Measurements from ENCODE around the gene FBXL13.
"Not testable (repeated sequence)": the region's sequence is repeated elsewhere in the genome, so short reads cannot be mapped to it uniquely, and the experiment has no call there.

FBXL13 gene

DNA sequence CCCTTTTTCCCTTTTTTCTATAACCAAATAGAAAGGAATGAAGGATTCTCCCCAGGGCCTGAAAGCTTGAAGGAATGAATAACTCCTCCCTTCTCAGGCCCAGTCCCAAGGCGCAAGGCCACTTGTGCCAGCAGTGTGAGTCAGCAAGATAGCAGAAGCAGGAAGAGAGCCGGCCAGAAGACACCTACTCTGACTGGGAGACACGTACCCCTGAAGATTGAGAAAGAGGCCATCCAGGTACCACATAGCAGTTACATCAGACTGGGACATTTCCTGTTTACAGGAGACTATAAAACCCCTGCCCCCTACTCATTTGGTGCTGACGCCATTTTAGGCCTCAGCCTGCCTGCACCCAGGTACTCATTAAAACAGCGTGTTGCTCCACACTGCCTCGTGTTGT, 96.3 kb downstream of the FBXL13 start:
- DNase-seq = peak; percentile 72

DNA sequence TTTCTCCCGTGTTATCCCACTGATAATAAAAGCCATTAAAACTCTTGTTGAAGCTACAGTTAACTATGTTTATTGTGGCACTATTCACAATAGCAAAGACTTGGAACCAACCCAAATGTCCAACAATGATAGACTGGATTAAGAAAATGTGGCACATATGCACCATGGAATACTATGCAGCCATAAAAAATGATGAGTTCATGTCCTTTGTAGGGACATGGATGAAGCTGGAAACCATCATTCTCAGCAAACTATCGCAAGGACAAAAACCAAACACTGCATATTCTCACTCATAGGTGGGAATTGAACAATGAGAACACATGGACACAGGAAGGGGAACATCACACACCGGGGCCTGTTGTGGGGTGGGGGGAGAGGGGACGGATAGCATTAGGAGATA, 97.0 kb downstream of the FBXL13 start:
- DNase-seq = not testable (repeated sequence)

DNA sequence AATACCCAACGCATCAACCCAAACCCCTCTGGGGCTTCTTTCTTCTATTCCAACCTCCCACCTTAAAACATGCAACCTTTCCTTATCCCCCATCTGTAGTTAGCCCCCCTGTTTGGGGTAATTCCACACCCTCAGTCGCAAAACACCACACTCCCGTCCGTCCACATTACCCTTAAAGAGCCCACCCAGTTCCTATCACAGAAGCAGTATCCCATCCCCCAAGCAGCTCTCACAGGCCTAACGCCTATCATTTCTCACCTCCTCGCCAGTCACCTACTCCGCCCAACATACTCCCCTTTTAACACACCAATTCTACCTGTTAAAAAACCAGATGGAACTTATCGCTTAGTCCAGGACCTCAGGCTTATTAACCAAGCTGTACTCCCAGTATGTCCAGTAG, 98.1 kb downstream of the FBXL13 start:
- DNase-seq = no peak

DNA sequence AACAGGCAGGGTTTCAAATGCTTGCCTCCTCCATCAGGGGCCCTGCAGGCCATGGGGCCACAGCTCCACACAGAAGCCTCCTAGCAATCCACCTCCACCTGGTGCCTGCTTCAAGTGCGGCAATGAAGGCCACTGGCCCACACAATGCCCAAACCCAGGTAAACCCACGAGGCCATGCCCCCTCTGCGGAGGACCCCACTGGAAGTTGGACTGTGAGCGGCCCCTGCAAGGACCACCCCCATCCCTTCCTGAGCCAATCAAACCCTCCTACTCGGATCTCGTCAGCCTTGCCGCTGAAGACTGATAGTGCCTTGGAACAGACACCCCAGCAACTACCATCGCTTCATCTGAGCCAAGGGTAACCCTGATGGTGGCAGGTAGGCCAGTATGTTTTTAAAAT, 98.7 kb downstream of the FBXL13 start:
- no peak for DNase-seq

DNA sequence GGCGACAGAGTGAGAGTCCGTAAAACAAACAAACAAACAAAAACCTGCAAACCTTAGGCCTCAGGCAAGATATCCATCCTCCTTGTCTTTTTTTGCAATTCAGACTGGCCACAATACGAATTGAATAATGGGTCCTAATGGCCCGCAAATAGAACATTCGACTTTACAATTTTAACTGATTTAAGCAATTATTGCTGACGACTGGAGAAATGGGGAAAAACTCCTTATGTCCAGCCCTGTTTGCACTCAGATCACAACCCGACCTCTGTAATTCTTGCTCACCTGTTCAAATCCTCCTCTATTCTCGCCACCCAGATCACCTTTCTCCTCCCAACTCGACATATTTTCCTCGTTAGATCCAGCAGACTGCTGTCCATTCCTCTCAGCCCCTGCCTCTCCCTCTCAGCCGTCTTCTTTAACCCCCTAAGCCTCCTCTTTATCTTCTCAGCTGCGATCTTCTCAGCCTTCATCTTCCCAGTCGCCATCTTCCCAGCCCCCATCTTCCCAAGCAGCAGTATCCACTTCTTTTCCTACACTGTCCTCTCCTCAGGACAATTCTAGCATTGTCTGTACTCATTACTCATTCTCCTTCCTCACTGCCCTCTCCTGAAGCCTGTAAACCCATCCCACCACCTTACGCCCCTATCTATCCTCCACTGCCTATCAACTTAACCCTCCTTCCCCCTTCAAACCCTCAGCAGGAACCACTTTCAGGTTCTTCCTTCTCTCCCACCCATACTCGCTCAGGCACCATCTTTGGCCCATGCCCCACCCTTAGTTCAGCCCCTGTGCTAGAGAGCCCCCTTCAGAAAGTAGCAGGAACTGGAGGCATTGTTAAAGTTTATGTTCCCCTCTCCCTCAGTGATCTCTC, 100.0 kb downstream of the FBXL13 start:
- DNase-seq = peak; percentile 58

DNA sequence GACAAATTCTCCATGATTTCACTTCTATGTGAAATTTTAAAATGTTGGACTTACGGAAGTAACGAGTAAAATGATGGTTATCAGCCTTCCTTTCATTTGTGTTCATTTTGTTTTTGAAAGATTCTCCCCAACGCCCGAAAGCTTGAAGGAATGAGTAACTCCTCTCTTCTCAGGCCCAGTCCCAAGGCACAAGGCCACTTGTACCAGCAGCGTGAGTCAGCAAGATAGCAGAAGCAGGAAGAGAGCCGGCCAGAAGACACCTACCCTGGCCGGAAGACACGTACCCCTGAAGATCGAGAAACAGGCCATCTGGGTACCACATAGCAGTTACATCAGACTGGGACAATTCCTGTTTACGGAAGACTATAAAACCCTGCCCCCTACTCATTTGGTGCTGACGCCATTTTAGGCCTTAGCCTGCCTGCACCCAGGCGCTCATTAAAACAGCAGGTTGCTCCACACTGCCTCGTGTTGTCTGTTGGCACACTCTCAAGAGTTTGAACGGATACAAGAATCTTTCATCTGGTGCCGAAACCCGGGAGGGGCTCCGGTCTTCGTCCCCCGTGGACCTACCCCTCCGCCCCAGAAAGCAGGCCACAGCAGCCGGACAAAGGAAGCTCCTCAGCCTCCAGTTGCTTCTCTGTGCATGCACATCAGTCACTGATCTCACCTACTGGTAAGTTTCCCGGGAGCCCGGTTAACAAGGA, 101.3 kb downstream of the FBXL13 start:
- no peak for DNase-seq

DNA sequence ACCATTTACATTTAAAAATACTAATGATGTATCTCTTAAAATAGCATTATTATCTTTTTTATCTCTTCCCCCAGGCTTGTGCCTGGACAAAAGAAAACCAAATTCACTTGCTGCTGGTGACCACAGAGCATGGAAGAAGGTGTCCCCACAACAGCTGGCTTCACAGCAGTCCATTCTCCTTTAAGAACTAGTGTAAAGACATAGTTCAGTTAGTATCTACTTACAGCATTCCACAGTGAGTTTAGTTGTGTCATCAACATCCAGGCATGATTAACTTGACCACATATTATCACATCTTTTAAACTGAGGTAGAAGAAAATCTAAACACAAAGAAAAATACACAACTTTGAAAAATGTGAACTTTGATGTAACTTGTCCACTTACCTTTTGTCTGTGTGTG, 106.8 kb downstream of the FBXL13 start:
- DNase-seq = peak; percentile 49

DNA sequence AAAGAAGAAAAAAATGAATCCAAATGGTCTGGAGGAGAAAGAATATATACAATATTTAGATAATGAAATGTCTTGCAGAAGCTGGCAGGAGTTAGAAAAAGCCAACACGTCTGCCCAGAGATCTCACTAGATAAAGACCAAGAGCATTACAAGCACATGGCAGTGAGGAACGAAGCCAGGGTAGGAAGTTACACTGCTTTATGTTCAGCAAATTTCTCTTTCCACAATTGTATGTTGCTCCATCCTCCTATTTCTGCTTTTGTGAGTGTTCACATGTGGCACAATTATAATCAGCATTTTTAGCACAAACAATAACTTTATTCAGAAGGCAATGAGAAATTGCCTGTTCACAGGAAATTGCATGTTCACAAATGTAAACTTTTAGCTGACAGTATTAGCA, 108.1 kb downstream of the FBXL13 start:
- DNase-seq = peak; percentile 29

DNA sequence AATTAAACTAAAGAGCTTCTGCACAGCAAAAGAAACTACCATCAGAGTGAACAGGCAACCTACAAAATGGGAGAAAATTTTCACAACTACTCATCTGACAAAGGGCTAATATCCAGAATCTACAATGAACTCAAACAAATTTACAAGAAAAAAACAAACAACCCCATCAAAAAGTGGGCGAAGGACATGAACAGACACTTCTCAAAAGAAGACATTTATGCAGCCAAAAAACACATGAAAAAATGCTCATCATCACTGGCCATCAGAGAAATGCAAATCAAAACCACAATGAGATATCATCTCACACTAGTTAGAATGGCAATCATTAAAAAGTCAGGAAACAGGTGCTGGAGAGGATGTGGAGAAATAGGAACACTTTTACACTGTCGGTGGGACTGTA, 112.6 kb downstream of the FBXL13 start:
- not testable (repeated sequence) for DNase-seq

DNA sequence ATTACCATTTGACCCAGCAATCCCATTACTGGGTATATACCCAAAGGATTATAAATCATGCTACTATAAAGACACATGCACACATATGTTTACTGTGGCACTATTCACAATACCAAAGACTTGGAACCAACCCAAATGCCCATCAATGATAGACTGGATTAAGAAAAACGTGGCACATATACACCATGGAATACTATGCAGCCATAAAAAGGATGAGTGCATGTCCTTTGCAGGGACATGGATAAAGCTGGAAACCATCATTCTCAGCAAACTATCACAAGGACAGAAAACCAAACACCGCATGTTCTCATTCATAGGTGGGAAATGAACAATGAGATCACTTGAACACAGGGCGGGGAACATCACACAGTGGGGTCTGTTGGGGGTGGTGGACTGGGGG, 116.6 kb downstream of the FBXL13 start:
- DNase-seq = not testable (repeated sequence)

DNA sequence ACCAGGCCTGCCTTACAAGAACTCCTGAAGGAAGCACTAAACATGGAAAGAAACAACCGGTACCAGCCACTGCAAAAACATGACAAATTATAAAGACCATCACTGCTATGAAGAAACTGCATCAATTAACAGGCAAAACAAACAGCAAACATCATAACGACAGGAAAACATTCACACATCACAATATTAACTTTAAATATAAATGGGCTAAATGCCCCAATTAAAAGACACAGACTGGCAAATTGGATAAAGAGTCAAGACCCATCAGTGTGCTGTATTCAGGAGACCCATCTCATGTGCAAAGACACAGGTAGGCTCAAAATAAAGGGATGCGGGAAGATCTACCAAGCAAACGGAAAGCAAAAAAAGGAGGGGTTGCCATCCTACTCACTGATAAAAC, 120.2 kb downstream of the FBXL13 start:
- DNase-seq = not testable (repeated sequence)

DNA sequence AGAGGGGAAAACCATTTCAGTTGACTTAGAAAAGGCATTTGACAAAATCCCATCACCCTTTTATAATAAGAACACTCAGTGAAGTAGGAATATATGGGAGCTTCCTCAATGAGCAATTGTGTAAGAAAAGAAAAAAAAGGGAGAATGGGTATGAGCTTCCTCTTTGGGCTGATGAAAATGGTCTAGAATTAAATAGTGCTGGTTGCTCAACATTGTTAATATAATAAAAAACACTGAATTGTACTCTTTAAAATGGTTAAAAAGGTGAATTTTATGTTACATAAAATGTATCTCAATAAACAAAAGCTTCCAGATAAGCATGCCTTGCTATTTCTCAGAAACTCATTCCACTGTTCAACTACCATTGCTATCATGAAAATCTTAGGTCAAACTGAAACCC, 121.2 kb downstream of the FBXL13 start:
- DNase-seq = peak; percentile 49

DNA sequence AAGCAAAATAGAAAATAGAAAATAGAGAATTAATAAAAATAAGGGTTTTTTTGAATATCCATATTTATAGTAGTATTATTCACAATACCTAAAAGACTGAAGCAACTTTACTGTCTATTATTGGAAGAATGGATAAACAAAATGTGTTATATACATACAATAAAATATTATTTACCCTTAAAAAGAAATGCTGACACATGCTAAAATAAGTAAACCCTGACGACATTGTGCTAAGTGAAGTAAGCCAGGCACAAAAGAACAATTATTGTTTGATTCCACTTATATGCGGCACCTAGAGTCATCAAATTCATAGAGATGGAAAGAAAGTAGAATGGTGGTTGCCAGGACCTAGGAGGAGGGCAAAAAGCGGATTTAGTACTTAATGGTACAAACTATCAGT, 122.8 kb downstream of the FBXL13 start:
- DNase-seq = no peak

DNA sequence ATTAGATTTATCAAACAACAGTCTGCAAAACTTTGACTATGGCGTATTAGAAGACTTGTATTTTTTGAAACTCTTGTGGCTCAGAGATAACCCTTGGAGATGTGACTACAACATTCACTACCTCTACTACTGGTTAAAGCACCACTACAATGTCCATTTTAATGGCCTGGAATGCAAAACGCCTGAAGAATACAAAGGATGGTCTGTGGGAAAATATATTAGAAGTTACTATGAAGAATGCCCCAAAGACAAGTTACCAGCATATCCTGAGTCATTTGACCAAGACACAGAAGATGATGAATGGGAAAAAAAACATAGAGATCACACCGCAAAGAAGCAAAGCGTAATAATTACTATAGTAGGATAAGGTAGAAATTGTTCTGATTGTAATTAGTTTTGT, 130.4 kb downstream of the FBXL13 start:
- no peak for DNase-seq

DNA sequence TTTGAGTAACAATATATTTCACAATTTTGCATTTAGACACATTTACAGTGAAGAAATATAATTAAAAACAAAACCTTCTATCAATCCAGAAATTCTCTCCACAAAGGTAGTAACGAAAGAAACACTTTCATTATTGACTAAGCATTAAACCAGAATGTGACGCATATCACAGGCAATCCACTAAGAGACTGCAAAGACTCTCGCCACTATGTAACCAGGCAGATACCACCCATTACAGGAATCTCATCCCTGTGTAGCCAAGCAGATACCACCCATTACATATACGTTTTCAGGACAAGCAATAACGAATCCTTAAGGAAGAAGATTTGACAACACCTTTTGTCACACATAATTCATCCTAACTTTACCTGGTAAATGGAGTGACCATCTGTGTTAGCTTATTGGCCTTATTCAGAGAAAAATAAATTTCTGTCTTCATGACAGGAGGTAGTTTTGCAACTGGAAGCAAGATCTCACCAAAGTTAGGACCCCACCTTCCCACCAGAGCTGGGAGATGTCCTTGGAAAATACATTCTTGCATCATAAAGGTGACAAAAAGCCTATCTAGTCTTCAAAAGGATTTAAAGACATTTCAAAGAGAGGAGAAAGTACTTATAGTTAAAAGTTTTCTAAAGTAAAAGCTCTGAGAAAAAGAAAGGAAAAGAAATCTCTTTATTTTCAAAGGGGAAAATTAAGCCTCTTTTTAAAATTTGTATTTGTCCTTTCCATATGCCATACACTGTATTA, 131.0 kb downstream of the FBXL13 start:
- no peak for DNase-seq

DNA sequence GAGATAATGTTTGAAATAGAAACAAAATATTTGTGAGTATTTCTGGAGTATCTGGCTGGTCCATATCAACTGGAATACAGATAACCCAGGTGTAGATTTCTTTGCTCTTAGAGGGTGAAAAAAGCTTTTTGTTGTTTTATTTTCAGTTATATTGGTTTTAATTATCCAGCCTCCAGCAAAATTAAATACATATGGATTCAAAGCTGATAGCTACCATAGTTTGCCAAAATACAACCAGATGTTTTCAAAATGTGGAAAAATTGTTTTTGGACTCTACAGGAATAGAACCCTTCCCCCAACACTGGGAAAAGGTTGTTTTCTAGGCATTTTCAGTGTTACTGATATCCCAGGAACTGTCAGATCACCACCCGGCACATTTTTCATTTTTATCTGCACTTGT, 131.7 kb downstream of the FBXL13 start:
- DNase-seq = no peak

DNA sequence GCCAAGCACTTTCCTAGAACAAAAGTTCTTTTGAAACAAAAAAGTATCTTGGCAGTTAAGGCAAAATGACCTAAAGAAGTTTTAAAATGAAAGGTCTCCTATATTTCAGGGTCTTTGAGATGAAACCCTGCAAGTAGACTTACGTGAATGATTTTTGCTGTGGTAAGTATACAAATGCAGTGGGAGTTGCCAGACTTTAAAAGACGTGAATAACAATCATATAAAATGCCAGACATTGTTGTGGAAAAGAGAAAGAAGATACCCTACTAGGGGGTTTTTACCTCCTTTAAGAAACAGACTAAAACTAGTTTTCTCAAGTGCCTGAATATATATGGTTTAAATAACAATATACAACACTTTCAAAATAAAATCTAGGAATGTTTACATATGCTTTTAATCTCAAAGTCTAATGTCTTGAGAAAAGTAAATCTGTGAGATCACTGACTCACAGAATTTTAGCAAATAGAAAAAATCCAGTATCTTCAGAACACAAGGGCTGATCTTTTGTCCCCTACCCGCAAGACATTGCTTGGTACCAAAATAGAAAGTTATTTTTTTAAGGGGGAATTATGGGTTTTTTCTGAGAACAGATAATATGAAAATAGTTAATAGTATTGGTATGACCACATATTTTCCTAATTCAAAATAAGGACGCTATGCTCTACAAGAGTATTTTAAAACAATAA, 132.3 kb downstream of the FBXL13 start:
- no peak for DNase-seq

DNA sequence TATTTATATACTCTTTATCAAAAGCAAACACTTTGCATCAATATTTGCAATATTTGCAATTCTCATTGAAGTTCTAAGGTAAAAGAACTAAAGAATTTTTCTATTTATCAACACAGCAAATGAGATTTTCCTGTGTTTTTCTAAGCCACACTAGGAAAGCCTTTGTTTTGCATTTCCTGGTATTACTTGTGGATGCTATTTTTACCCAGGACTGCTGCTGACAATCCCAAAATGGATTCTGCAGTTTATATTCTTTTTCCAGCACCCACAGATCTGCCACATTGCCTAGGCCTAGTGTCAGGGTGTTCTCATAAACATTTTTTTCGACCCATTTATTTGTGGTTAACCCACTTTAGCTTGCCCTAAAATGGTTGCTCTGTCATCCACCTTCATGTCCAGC, 135.9 kb downstream of the FBXL13 start:
- DNase-seq = no peak

DNA sequence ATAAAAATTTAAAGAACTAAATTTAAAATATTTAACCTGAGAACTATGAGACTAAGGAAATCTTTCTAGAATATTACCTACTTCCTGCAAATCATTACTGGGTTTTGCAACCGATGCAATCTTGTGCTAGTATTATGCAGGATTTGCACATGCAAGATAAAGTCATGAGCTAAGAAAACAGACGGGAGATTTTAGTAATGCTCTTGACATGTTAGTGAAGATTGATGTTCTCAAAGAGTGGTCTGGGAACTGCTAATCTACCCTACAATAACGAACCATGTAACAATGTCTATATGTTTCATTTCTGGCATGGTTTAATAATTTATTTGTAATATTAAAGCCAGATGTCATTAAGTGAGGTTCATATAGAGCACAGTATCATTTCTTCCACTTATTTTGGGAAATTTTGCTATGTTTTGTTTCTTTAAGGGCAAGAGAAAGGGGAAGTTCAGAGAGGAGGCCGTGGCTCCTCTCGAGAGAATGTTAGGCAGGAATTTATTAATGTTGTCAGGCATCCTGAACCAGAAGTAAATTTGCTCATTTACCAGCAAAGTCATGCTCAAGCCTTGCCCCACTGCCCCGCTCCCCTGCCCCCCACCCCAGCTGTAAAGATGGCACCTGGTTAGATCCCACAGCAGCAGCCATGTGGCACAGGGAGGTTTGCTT, 139.0 kb downstream of the FBXL13 start:
- DNase-seq = peak; percentile 56

DNA sequence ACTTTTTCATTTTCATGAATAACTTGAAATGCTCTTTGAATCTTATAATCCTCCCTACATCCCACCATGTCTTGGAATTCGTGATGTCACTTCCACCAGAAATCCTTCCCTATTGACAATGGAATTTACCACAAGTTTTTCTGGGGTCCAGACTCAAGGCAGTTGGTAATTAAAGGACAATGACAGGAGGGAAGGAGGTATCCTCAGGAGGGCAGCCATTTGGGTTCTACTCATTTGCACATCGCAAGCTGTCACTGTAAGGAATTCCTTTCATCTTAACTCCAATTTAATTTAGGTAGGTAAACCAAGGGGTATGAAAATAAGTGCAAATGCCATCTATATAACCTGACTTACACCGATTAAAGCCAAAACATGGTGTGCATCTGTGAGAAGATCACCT, 139.9 kb downstream of the FBXL13 start:
- DNase-seq = no peak

DNA sequence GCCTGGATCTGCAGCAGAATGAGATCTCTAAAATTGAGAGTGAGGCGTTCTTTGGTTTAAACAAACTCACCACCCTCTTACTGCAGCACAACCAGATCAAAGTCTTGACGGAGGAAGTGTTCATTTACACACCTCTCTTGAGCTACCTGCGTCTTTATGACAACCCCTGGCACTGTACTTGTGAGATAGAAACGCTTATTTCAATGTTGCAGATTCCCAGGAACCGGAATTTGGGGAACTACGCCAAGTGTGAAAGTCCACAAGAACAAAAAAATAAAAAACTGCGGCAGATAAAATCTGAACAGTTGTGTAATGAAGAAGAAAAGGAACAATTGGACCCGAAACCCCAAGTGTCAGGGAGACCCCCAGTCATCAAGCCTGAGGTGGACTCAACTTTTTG, 140.4 kb downstream of the FBXL13 start:
- DNase-seq = no peak

DNA sequence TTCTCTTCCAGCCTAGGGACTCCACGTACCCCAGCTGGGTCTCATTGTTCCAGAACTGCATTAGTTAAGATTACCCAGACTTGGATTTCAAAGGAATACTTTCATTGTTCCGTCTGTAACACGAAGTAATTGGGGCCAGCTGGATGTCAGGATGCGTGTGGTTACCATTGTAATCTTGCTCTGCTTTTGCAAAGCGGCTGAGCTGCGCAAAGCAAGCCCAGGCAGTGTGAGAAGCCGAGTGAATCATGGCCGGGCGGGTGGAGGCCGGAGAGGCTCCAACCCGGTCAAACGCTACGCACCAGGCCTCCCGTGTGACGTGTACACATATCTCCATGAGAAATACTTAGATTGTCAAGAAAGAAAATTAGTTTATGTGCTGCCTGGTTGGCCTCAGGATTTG, 140.8 kb downstream of the FBXL13 start:
- no peak for DNase-seq

DNA sequence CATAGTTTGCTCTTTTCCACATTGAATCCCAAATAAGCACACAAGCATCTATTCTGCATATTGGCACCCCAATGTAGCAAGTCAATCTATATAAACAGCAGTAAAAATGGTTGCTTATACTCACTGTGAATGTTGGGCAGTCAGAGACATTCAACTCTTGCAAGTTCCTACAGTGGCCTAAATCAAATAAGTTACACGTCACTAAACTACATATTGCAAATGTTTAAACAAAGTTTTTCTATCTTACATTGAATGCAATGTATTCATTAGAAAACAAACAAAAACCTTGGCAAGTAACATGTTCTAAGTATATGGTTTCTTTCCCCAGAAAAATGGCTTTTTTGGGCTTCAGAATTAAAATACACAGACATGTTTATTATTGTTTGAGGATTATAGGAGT, 142.8 kb downstream of the FBXL13 start:
- no peak for DNase-seq

All from hematopoietic multipotent progenitor cell treated with erythropoietin and hydrocortisone succinate and interleukin-3 and kit ligand, for 4 days (in vitro differentiated cells).